ENCODE measurements around the gene ANXA2.
"Not testable (repeated sequence)": the region's sequence is repeated elsewhere in the genome, so short reads cannot be mapped to it uniquely, and the experiment has no call there.

ANXA2 gene

DNA sequence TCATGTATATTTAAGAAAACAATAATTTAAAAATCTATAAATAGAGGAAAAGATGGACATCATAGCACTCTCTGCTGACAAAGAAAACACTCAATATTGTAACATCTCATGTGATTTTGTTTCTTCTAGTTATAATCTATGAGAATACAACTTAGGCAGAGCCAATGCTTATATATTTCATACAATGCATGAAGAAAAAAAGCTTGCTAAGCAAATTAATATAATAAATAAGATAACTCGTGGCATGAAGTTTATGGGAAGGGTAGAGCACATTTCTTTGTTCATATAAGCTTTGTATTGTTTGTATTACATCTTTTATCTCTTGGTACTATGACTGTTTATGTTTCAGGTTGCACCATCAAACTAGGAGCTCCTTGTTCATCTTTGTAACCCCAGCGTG is 7.6 kb upstream of the ANXA2 start:
- ChIA-PET CTCF (no interaction called here), POLR2A (ENCODE audit: low non-redundant PET) (no interaction called here)
- TF ChIP-seq, protein P1, sequence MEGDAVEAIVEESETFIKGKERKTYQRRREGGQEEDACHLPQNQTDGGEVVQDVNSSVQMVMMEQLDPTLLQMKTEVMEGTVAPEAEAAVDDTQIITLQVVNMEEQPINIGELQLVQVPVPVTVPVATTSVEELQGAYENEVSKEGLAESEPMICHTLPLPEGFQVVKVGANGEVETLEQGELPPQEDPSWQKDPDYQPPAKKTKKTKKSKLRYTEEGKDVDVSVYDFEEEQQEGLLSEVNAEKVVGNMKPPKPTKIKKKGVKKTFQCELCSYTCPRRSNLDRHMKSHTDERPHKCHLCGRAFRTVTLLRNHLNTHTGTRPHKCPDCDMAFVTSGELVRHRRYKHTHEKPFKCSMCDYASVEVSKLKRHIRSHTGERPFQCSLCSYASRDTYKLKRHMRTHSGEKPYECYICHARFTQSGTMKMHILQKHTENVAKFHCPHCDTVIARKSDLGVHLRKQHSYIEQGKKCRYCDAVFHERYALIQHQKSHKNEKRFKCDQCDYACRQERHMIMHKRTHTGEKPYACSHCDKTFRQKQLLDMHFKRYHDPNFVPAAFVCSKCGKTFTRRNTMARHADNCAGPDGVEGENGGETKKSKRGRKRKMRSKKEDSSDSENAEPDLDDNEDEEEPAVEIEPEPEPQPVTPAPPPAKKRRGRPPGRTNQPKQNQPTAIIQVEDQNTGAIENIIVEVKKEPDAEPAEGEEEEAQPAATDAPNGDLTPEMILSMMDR (conservative IDR thresholded peaks at IDR 0.05; ENCODE audit: low read depth): no peak
- no peak overlapping the region for H3K27ac ChIP-seq
- DNase-seq (ENCODE audit: low spot score): no peak

DNA sequence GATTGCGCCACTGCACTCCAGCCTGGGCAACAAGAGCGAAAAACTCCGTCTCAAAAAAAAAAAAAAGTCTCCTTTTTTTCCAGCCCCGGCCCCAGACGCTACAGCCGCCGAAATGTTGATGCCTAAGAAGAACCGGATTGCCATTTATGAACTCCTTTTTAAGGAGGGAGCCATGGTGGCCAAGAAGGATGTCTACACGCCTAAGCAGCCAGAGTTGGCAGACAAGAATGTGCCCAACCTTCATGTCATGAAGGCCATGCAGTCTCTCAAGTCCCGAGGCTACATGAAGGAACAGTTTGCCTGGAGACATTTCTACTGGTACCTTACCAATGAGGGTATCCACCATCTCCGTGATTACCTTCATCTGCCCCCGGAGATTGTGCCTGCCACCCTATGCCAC is 6.6 kb upstream of the ANXA2 start:
- CTCF ChIA-PET: interaction anchor here (0.6 to 0.7 kb wide), 2 partner anchors 14 to 519 kb away, joined by 3 to 6 read pairs; no protein-coding TSS in a partner anchor

DNA sequence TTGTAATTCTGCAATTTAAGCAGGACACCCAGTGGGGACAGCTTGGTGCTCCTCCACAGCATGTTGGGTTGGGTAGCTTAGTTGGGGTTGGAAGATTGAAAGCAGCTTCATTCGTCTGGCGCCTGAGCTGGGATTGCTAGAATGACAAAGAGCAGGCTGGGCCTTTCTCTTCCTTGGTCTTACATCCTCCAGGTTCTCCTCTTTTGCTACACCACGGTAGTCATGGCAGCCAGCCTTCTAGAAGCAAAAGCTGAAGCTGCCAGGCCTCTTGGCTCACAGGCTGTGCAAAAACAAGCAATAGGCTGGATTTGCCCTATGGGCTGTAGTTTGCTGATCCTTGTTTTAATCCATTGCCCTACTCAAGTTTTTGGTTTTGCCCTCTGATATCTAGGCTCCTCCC is 3.2 kb upstream of the ANXA2 start:
- DNase-seq (ENCODE audit: low spot score): no peak
- TF ChIP-seq, protein P1 (conservative IDR thresholded peaks at IDR 0.05; ENCODE audit: low read depth): no peak
- H3K27ac ChIP-seq: peak overlapping the region; percentile 55; the same call in 1 of the 2 replicates
- ChIA-PET CTCF (no interaction called here), POLR2A (ENCODE audit: low non-redundant PET) (no interaction called here)

More for the DNA sequence above, 6.6 kb upstream of the ANXA2 start:
- POLR2A ChIA-PET (ENCODE audit: low non-redundant PET); DNase-seq (ENCODE audit: low spot score); H3K27ac ChIP-seq: not testable (repeated sequence)

DNA sequence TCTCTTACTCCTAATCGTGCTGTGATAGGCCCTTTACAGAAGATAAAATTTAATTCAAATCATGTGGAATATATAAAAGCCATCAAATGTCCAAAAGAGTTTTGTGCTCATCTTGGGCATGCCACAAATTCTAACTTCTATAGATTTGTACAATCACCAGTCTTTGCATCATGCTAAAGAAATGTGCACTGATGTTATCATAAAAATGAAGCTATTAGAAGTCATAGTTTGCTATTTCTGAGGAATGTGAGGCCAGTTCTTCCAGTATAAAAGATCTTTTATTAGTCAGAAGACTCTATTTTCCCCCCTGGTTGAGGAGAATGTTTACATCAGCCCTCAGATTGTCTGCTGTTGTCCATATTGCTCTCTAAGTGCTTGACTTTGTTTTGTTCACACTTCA is 2.1 kb upstream of the ANXA2 start:
- DNase-seq (ENCODE audit: low spot score): peak; percentile 55
- ChIA-PET CTCF (no interaction called here), POLR2A (ENCODE audit: low non-redundant PET) (no interaction called here)
- no peak overlapping the region for H3K27ac ChIP-seq
- TF ChIP-seq, protein P1 (conservative IDR thresholded peaks at IDR 0.05; ENCODE audit: low read depth): no peak

DNA sequence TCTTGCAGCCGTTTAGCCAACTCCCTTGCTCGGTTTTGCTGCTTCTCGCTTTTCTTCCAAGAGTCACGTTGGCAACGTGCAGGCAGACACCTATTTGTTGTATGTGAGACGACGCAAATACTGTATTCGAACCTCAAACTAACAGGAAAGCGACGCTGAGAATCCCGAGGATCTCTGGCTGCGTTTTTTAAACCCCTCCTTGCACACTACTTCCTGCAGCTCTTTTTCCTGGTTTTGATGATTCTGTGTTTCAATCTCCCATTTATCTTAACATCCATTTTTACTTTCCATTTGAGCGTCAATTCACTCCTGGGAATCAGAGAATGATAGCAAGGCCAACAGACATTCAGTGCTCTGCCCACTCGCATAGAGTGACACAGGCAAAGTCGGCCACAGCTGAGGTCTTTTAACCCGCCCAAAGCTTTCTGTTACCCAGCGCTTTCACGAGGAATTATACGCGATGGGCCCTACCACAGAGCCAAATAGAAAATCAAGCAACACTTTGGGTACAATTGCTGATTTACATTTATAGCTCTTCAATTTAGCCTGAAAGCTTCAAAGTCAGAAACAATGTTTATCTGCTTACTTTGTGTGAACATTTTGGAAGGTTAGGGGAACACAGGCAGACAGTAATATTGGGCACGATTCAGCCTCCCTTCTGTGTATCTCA is 1.6 kb upstream of the ANXA2 start:
- ChIA-PET POLR2A (ENCODE audit: low non-redundant PET) (no interaction called here), CTCF (interaction anchor here (0.6 to 1.7 kb wide), 2 partner anchors 36 to 45 kb away, joined by 4 to 5 read pairs; no protein-coding TSS in a partner anchor)
- peak overlapping the region; percentile 99 for H3K27ac ChIP-seq
- no peak for DNase-seq (ENCODE audit: low spot score)
- TF ChIP-seq, protein P1 (conservative IDR thresholded peaks at IDR 0.05; ENCODE audit: low read depth): no peak

DNA sequence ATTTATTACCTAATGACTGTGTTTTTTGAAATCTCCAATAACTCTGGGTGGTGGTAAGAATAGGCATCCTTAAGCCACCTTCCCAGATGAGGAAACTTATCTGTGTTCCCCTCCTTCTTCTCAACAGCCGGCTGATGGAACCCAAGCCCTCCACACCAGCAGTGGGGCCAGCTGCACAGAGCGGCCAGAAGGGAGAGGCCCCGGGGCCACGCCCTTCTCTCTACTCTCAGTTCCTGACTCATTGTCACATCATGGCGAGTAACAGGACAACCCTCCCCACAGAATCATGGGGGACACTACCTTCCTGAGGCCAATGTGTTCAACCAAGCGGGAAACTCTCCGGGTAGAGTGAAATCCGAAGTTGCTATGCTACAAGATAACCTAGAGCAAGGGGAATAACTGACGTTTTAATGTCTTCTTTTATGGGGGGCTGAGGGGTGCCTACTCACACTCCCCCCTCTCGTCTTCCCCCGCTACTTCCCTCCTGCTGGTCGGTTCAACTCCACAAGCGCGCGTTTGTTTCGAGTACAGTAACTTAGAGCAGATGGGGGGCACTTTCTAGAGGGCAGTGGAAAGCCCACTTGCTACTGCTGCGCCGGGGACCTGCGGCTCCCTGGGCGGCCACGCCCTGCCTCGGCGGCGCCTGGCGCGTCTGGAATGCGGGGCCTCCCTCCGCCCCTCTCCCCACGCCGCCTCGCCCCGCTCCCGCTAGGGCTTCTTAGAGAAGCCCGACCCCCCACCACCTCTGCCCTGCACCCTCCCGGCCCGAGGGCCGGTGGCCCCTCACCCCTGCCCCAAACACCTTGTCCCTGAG is 621 bp downstream of the ANXA2 start:
- H3K27ac ChIP-seq: peak overlapping the region; percentile 99
- CTCF ChIA-PET: interaction anchor here (1.7 kb wide), 1 partner anchor 47 kb away, joined by 5 read pairs; no protein-coding TSS in a partner anchor
- POLR2A ChIA-PET (ENCODE audit: low non-redundant PET): no interaction called here
- TF ChIP-seq, protein P1 (conservative IDR thresholded peaks at IDR 0.05; ENCODE audit: low read depth): no peak
- DNase-seq (ENCODE audit: low spot score): peak; percentile 53

DNA sequence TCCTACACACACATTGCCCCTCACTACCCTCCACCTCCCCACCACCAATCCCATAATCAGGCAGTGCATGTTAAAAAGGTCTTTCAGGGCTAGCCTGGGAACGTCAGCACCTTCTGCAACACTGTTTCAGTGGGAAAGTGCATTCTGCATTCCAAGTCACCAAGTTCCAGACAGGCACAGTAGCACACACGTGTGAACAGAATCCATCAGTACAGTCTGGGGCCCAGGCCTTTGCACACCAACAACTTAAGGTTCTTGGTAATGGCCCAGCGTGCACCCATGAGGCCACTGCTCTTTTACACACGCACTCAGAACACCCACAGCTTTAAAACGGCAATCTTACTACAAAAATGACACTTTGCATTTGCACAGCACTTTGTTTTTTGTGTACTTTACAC is 1.2 kb downstream of the ANXA2 start:
- POLR2A ChIA-PET (ENCODE audit: low non-redundant PET): no interaction called here
- TF ChIP-seq, protein P1 (conservative IDR thresholded peaks at IDR 0.05; ENCODE audit: low read depth): no peak
- H3K27ac ChIP-seq: peak overlapping the region; percentile 99
- no peak for DNase-seq (ENCODE audit: low spot score)
- CTCF ChIA-PET: interaction anchor here (0.7 kb wide), 2 partner anchors 76 to 303 kb away, joined by 3 to 4 read pairs; no protein-coding TSS in a partner anchor
